Stimulated activated CD4-positive, alpha-beta T cell treated with anti-CD3 and anti-CD28 coated beads, Interleukin-4, amount 100 ng/mL, for 48 hours (primary cell): ENCODE measurements around the gene CCDC70.

Experiments
- DNase-seq, 2 donors: peaks; one replicate each; pipeline ENCODE4 v3.0.0-alpha.2; 2020; ENCODE audit warnings: low read depth in 2 of 2

Gene CCDC70

DNA sequence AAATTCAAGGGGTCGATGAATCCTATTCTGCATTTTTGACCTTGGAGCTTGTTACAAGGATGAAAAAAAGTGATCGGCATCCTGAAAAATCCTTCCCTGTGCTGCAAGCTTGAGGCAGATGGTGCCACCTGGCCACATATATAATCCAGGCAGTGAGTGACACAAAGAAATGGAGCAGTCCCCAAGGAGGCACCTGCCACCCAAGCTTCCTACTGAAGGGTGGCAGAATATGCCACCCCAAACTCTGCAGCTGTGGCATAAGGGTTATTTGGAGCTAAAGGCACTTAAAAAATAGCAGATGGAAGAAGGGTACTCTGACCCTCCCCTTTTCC is 32.2 kb upstream of the CCDC70 start:
- no peak for DNase-seq

DNA sequence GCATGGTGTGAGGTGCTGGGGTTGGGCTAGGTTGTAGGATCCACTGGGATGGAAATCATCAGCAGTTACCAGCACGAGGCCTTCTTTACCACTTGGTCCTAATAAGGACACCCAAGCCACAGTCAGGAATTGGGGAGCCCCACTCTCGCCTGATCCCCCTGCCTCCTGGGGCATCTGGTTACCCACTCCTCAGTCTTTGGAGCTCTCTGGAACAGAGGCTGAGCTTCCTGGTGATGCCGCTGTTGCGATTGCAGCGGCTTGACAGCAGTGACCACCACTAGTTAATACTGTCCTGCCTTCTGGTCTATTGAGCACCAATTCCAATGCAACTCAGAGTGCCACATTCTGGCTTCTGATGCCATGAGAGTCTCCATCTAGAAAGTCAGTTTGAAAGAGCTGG is 30.2 kb upstream of the CCDC70 start:
- no peak for DNase-seq

DNA sequence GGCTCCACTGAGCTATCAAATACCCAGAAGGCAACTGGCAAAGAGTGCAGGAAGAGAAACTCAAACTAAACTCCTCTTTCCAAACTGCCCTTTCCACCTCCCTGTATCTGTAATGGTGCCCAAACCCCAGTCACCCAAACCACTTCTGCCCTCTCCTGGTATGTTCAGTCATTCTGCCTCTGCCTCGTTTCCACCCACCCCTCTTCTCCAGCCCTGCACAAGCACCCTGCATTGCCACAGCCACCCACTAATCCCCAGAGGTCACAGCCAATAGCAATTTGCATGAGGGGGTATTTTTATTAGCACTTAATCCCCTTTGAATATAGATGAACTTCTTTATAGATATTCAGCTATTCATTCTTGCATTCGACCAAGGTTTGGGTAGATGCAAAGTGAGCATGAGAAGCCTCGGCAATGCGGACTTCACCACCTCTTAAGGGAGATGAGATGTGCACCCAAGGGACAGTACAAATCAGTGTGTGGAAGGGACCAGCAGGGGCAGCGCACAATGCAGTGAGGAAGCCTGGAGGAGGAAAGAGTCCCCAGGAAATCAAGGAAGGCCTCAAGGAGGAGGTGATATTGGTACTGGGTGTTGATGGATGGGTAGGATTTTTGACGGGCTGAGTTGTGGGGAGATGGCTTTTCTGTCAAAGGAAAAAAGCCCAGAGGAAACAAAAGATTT is 29.2 kb upstream of the CCDC70 start:
- no peak for DNase-seq

DNA sequence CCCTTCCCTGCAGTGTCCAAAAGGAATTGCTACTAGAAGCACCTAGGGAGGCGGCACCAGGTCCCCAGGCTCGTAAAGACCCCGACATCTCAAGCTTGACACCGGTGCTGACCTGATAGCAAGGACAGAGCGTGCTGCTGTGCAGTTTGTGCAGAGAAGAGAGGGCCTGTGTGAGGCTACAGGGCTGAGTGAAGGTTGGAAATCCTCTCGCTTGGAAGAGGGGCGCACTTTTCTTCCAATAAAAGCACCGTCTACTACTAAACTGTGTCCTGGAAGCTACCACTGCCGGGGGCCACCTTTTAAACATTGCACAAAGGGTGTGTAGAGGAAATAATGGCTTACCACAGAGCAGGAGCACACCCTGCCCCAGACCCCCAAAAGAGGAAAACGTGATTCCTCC is 27.8 kb upstream of the CCDC70 start:
- DNase-seq = no peak

DNA sequence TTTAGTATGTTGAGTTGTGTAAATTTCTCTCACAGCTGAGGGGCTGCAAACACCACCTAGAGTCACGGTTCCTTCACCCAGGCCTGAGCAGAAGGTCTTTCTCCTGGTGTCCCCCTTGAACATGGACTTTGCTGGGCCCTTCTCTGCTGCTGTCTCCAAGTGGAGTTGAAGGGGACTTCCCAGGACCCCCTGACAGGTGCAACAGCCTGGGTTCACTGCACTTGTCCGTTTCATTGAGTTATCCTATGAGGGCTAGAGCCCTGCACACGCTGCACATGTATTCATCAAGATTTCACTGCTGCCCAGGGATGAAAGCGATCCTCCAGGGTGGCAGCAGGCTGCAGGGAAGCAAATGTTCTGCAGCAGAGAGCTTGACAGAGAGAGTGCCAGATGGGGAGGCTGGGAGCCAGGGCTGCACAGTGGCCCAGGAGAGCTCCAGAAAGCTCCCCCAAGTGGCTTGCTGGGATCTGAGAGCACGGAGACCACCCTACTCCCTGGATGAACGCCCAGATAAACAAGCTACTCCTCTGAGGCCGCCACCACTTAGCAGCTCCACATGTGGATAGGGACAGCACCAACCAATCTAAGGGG is 27.1 kb upstream of the CCDC70 start:
- DNase-seq = no peak

DNA sequence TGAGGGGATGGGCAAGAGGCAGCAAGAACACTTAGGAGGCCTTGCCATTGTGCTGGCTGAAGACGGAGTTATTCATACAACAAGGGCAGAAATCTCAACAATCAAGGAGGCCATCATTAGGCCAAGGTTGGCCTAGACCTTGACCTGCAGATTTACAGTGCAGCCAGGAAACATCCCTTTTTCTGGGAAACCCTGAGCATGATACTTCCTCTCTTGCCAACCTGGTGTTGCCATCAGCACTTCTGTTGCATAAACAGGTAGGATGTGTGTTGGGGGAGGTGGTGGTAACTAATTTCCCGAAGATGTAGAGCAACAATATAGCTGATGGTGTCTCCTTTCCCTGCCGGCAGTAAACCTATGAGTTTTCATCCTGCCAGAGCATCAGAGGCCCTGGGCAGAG is 24.8 kb upstream of the CCDC70 start:
- no peak for DNase-seq

DNA sequence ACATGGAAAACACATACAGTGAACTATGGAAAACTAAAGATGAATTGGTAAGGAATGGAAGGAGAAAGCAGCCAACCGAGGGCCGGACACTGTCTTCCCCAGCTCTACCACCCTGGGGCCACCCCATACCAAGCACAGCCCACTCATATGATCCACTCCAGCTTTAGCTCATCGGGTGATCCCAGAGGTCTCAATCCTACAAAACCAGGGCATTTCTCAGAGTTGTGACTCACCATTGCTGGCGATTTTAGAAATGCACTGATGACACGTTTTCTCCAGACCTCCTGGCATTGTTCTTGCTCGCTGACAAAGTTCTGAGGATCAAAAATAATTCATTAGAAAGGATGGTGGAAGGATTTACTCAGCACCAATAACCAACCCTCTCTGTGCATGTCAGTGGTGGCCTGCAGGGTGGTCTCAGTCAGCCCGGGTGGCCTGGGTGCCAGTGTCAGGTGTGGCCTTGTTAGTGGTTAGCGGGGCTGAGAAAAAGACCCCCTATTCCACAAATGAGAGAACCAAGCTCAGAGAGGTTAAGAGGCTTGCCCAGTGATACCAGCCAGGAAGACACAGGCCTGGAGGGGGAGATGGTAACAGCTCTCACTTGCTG is 23.4 kb upstream of the CCDC70 start:
- no peak for DNase-seq

DNA sequence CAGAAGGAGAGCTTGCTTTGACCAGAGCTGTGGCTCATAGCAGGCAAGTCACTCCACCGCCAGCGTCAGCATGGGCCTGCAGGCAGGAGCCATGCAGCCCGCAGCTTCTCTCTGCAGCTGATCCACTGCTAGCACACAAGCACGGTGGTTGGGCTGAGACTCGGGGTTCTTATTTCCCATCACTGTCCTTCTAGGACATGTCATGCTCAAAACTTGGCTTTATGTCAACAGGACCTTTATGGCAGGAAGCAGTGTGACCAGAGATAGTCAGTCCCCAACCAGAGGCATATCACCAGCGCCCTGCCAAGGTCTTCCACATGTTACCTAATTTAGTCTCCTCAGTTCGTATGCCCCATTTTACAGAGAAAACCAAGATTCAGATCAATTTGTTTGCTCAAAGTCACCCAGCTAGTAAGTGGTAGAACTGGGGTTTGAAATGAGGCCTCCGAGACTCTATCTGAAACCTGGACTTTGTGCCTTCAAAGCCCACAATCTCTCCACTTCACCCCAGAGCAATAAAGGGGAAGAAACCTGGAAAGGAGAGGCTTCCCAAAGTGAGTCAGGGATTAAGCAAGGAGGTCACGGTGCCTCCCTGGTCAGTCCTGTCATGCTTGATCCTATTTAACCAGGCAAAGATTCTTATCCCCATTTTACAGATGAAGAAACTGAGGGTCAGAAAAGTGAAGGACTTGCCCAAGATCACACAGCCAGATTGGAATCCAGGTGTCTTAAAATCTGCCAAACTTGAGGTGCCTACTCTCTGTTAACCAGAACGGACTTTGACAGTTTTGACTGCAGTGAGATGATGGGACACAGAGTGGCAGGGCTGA is 21.8 kb upstream of the CCDC70 start:
- no peak for DNase-seq

DNA sequence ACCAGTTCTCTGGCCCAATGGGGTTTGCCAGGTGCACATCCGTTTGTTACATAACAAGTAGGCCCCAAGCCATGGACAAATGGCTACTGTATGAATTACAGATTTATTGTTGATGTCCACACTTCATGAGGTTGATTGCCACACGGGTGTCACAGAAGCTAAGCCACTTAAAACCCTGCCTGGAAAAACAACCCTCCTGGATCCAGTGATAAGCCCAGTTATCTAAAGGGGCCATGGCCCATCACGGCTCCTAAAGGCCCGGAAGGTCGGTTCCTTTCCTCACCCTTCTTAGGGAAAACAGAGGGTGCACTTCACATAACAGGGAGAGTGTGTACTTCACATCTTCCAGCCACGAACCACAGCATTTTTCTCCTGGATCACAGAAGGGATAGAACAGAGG is 20.9 kb upstream of the CCDC70 start:
- DNase-seq = no peak

DNA sequence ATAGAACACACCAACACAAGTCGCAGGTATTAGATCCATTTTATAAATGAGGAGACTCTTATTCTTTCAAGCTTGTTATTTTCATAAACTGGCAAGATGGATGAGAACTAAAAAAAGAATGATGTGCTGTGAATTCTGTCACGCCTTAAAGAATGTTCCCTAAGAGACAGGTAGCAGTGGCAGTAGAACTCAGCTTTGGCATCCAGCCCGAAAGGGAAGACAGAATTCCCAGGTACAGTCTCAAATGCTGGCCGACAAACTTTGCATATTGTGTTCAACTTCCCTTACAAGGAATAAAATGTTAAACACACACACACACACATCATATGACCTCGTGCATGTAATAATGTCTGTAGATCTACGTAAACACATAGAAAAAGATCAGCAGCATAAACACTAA is 20.0 kb upstream of the CCDC70 start:
- no peak for DNase-seq

DNA sequence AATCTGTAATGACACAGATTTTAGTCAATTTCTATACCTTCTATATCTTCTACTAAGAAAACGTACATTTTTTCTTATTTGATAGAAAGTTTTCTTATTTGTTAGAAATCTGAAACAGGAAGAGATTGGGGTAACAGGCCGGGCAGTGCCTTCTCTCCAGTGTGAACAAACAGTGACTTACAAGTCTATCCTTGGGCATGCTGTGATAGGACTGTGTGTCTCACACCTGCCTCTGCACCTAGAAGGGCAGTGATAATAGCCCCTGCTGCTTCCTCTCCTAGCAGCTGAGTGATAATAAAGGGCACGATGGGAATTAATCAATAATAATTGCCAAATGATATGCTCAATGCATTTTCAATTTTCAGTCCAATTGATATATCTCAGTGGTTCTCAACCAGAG is 18.2 kb upstream of the CCDC70 start:
- no peak for DNase-seq

DNA sequence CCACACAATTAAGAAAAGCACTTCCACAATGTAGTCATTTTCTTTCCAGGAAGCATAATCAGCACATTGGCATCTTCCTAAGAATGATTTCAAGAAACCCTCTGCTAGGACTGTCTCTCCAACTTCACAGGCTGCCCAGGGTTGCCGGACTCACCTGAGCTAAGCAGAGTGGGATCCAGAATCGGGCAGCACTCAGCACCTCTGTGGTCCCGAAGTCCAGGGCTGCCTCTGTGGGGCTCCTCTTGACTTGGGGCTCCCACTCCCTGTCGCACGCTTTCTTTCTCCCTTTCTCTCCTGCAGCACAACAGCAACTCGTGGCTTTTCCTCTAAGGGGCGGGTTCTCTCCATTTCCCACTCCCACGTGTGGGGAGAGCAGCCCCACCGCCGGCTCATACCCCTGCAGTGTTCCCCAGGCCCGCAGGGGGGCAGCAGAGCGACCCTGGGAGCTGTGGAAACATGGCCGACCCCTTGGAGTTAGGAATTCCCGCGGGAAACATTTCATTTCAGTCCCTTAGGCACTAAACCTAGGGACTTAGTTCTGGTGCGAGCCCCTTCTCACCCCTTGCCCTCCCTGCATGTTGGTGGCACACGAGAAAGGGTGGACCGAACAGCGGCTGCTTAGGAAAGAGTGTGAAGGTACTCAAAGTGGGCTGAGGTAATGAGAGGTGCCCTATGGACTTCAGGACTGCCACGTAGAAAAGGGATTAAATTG is 16.8 kb upstream of the CCDC70 start, which contains the start of gene TMEM272:
TSS of gene TMEM272 (minus strand) at position 316 of the 712 bp plus-strand sequence. CDS start 6,647 bp downstream, outside the sequence.
- peak; percentile 48 to 61 for DNase-seq

DNA sequence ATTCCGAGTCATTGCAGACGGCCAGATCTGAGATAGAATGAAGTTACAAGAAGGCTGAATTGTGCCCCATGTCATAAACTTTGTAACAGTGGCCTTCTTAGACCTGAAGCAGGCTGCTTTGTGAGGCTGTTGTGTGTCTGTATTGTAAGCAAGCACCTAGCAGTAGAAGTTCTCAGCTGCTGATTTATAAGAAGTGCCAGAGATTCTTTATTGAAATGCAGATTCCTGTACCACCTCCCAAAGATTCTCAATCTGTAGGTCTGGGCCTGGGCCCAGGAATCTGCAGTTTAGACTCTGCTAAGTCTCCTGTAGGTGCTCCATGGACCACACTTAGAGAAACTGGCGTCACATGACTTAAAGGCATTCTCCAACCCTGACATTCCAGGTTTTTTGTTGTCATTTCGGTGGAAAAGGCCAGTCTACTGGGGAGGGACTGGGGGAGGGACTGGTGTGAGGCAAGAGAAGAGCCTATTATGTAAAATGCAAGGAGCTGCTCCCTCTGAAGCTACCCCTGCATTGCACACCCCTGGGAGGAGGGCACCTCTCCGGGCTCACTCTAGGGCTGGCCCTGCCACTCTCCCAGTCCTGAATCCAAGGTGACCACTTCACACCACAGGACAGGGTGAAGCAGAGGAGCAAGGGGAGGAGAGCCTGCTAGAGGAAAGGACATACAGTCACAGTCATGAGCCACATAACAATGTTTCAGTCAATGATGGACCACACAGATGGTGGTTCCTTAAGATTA is 16.0 kb upstream of the CCDC70 start:
- DNase-seq = no peak

DNA sequence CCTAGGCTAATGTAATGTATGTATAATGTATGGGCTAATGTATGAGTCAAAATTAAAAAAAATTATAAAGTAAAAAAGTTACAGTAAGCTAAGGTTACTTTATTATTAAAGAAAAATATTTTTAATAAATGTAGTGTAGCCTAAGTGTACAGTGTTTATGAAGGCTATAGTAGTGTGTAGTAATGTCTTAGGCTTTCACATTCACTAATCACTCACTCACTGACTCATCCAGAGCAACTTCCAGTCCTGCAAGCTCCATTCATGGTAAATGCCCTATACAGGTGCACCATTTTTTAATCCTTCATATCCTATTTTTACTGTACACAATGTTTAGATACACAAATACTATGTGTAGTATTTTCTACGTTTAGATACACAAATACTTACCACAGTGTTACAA is 15.0 kb upstream of the CCDC70 start:
- no peak for DNase-seq

DNA sequence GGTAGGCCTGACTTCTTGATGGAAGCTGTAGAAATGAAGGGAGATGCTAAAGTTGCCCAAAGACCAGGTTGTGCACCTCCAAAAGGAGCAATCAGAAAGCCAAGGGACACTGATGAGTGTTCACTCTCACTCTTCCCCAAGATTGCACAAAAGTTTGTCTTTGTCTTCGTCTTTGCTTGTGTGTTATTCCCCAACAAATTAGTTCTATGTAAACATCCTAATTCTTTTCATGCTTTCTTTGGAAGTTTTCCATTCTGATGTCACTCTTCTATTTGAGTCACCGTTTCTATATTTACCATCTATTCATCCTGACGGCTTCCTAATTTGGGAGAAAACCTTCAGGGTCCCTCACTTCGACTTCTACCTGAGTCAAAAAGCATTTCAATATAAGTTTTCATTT is 13.1 kb upstream of the CCDC70 start:
- no peak for DNase-seq

DNA sequence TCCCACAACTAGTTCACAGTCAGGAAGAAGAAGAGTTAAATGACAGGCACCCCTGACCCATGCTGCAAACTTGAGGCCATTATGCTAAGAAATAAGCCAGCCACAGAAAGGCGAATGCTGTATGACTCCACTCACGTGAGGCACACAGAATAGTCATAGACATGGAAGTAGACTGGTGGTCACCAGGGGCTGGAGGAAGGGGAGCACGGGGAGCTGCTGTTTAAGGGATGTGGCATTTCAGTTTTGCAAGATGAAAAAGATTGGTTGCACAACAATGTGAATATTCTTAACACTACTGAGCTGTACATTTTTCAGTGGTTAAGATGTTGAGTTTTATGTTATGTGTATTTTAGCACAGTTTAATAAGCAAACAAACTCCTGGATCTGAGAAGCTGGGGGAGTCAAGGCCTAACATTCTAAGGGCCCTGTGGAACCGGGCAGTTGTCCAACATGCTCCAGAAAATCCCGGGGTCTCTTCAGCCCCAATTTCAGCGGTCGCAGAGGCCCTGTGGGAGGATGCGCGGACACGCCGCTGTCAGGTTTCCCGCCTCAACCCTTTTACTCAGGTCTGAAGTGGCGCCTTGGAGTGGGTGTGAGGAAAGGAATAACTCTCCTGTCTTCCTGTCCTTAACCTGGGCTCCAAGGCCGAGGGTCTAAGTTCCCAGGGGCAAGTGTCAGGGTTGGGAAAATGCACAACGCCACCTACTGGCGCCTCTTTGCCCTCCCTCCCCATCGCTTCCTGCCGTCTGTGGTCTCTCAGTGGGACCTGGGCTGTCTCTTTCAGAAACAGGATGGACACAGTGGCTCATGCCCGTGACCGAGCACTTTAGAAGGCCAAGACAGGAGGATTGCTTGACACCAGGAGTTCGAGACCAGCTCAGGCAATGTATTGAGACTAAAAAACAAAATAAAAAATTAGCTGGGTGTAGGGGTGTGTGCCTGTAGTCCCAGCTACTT is 12.3 kb upstream of the CCDC70 start:
- DNase-seq = peak in 1 of 2 donors; percentile 37

DNA sequence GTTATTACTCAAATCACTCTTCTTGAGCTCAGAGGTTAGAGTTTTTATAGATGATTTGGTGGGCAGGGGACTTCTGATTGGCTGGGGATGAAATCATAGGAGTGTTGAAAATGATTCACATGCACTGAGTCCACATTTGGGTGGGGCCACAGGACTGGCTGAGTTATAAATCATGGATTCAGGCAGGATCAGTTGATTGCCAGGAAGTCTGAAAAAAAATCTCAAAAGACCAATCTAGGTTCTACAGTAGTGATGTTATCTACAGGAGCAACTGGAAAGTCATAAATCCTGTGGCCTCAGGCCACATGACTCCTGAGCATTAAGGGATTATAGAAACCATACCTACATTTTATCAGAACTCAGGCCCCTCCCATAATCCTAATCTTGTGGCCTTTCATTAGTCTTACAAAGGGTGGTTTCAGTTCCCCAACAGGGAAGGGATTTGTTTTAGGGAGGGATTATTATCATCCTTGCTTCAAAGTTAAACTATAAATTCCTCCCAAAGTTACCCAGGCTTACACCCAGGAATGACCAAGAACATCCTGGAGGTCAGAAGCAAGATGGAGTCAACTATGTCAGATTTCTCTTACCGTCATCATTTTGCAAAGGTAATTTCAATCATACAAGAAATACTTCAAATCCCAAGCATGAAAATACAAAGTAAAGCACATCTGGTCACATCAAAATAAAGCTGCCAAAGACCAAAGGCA is 5.6 kb upstream of the CCDC70 start:
- no peak for DNase-seq

DNA sequence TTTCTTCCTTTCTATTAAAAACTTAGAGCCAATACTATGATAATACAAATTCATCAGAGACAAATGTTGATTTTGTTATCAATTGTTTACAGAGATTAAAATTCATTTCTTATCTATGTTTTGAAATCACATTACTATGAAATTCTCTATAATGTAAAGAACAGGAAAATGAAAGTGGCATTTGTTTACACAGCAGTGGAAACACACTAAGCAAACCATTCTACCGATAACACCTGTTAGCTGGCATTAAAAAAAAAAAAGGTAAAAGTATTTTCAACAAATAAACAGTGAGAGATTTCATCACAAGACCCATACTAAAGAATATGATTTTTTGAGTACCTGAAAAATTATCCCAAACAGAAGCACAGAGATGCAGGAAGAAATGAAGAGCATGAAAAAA is 4.8 kb upstream of the CCDC70 start:
- DNase-seq = no peak

DNA sequence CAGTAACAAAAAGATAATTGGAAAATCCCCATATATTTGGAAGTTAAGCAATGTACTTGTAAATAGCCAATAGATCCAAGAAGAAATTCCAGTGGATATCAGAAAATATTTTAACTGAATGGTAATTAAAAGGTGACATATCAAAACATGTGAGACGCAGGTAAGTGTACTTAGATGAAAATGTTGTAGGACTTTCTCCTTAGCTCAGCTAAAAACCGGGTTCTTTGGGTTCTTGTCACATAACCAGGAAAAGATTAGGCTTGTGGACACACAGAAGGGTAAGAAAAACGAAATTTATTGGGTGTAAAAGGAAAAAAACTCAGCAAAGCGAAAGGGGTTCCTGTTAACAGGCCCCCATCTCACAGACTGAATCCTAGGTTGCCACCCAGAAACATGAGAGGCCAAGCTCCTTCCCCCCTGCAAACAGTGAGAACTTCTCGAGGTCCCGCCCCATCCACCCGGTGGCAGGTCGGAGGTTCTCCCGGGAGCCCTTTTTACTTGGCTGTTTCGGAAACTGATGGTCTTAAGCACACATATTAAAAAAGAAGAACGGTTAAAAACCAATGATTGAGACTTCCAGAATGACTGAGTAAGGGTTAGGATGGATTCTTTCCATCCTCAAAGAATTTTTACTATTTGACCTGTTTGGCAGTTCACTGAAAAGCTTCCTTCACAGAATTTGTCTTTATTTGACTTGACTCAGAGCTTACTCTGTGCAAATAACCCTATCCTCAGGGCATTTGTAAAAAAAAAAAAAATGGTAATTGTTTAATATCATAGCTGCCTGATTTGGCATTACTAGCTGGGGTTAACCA is 3.1 kb upstream of the CCDC70 start:
- no peak for DNase-seq
